GM10266 (cell line): ENCODE data around the gene TENM4.

ENCODE experiments used
- DNase-seq: peaks from one replicate; pipeline ENCODE4 v3.0.0; 2012; ENCODE audit errors: extremely low spot score
- CTCF ChIP-seq: IDR thresholded peaks from 2 replicates; pipeline ENCODE4 v1.5.1; 2012; ENCODE audit warnings: mild to moderate bottlenecking, low read depth; ENCODE audit not compliant: control insufficient read depth, insufficient read depth; ENCODE audit errors: missing control alignments

TENM4 gene

DNA sequence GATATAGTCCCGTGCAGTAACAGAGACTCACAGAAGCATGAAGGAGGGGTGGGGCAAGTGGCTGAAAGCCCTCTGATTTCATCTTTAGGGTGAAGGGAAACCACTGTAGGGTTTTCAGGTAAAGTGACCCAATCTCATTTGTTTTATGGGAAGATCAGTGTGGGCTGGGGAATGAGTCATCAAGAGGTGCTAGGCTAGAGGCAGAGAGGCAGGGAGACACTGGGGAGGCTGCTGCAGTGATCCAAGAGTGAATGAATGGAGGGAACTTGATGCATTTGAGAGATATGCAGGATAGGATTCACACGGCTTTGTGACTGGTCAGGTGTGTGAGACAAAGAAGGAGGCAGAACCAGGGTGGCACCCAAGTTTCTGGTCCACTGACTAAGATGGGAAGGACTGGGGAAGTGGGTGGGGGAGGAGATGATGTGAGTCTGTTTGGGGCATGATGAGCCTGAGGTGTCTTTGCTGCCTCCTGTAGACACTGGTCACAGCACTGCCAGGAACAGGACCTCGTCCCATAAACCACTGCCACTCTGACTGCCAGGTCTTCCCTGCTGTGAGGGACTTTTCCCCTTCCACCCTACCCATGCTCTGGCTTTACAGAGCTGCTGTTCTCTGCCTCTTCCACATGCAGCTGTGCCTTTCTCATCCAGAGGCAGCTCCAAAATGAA lies 239.0 kb downstream of the TENM4 start:
- DNase-seq = no peak
- no peak for TF ChIP-seq CTCF

GRCh38 chr11:79200398-79201070 lies 240.3 kb downstream of the TENM4 start:
- no peak for TF ChIP-seq CTCF
- no peak for DNase-seq

DNA sequence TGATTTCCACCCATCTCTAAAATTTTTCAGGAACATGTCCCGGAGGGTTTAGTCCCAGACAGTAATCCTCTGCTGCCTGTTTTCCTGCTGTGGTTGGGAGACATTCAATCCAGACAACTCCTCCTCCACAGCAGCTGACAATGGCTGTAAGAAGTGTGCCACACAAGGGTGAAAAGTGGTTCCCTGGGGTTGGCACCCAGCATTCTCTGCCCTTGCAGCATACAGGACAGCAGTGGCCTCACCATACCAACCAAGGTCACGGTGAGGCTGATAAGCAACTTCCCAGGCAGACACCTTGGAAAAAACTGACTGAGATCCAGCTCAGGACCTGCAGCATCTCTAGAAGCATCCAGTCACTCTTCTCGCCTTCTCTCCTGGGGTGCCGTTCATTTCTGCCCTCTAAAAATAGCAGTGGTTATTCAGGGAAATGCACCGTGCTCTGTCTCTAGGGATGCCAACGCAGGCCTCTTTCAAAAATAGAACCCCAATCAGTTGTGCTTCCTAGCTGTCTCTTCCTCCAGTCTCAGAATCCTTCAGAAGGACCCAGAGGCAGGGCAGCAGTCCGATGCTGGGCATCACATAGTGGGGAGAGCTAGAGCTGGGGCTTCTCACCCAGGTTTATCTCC lies 241.0 kb downstream of the TENM4 start:
- no peak for DNase-seq
- no peak for TF ChIP-seq CTCF

- TF ChIP-seq CTCF = no peak
- no peak for DNase-seq
These were observed 242.0 kb downstream of the TENM4 start for GRCh38 chr11:79198898-79199250.

DNA sequence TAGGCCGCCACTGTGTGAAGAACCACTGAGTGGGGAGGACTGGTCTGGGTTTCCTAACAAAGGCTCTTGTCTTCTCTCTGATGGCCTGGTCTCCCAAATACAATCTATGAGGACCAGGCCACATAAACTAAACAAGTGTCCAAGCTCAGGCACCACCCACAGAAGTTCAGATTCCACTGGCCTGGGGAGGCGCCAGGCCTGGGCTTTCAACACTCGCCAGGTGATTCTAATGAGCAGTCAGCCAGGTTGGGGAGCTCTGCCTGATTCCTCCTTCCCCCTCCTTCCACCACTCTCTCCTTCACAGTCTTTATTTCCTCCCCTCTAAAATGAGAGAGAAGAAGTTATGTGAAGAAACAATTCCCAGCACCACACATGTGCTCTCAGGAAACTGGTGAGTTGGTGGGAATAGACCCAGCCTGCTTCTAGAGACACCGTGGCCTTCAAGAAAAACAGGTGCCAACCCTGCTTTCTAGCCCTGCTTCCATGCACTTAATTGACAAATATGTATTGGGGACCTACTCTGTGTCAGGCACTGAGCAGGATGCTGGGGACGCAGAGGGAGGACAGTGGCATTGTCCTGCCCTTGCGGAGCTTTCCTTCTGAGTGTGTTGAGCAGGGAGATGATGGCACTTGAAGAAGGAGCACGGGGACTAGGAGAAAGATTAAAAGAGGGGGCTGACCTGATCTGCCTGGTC lies 242.5 kb downstream of the TENM4 start:
- DNase-seq = no peak
- TF ChIP-seq CTCF = no peak

DNA sequence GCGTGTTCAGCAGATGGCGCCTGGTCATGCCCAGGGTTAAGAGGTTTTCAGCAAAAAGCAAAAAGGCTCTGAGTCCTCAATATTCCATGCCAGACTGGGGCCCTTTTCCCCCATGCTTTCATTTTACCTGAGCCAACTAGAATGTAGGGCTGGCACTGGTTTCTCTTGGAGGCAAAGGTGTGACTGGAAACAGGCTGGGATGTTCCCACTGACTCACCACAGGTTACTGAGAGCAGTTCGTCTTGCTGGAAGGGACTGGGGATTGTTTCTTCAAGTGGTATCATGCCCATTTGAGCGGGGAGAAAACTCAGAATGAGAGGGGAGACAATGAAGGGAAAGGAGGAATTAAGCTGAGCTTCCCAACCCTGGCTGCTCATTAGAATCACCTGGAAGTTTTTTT lies 243.9 kb downstream of the TENM4 start:
- no peak for TF ChIP-seq CTCF
- DNase-seq = no peak
